Activated CD8-positive, alpha-beta memory T cell treated with anti-CD3 and anti-CD28 coated beads, Interleukin-2, amount 50 U/mL, for 1 hour (primary cell): ENCODE measurements around the gene TNNT1.
"Not testable (repeated sequence)": the region's sequence is repeated elsewhere in the genome, so short reads cannot be mapped to it uniquely, and the experiment has no call there.

Experiments
- DNase-seq: peaks from one replicate; pipeline ENCODE4 v3.0.0-alpha.2; 2020; ENCODE audit errors: extremely low read depth

TNNT1 gene

GRCh38 chr19:55169136-55169535, 20.1 kb upstream of the TNNT1 start:
- DNase-seq = no peak

GRCh38 chr19:55166530-55167268, 17.7 kb upstream of the TNNT1 start, which contains the start of gene DNAAF3:
DNAAF3 (minus strand) TSS chr19:55166613; CDS start chr19:55166413, 200 bp downstream.
- DNase-seq = no peak

DNA sequence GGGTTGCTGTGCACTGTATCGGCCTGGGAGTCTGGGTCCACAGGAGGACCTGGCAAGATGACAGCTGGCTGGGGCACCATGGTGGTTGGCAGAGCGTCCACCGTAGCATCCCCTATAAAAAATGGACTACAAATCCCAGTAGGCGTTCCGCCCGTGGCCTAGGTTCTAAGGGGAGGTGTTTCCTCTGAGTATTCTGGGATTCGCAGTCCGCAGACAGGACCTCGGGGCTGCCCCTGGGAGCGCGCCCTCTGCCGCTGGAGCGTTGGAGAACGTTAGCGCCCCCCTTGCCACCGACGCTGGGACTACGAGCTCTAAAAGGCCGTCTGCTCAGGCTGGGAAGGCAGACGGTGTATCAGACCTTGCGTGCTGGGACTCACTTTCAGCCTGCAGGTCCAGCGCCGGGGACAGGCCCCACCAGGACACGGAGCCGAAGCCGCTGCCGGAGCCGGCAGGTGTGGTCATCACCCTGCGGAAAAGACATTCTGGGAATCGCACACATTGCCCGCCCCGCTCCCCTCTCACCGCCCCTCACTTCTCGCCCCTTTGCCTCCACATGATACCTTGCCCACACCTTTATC, 17.0 kb upstream of the TNNT1 start:
- DNase-seq = no peak

DNA sequence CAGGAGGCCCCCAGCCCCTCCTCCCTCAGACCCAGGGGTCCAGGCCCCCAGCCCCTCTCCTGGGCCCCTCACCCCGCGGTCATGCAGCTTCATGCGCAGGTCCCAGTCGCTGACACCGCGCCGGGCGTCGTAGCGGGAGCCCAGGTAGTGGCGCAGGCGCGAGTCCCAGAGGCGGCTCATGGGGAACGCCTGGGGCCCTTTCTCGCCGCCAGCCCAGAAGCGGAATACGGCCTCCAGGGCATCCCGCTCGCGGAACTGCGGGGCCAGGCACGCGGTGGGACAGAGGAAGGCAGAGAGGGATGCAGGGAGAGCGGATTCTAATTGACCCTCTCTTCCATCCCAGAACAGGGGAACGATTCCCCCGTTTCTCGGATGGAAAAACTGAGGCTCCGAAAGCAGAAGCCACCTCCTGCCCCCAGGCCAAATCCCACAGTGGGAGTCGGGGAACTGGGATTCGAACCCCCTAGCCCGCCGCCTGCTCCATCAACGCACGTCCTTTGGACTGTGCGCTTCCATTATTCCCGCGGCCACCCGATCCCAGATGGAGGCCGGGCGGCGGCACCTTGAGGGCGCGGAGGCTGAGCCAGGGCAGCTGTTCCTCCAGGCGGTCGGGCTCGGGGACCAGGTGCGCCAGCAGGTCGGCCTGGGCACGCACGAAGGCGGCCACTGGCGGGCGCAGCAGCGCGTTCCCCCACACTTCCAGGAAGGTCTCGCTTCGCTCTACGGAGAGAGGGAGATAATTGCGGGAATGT, 12.7 kb upstream of the TNNT1 start:
- DNase-seq = no peak

GRCh38 chr19:55160986-55161365, 12.0 kb upstream of the TNNT1 start:
- no peak for DNase-seq

GRCh38 chr19:55160128-55160985, 11.4 kb upstream of the TNNT1 start:
- DNase-seq = peak; percentile 54

DNA sequence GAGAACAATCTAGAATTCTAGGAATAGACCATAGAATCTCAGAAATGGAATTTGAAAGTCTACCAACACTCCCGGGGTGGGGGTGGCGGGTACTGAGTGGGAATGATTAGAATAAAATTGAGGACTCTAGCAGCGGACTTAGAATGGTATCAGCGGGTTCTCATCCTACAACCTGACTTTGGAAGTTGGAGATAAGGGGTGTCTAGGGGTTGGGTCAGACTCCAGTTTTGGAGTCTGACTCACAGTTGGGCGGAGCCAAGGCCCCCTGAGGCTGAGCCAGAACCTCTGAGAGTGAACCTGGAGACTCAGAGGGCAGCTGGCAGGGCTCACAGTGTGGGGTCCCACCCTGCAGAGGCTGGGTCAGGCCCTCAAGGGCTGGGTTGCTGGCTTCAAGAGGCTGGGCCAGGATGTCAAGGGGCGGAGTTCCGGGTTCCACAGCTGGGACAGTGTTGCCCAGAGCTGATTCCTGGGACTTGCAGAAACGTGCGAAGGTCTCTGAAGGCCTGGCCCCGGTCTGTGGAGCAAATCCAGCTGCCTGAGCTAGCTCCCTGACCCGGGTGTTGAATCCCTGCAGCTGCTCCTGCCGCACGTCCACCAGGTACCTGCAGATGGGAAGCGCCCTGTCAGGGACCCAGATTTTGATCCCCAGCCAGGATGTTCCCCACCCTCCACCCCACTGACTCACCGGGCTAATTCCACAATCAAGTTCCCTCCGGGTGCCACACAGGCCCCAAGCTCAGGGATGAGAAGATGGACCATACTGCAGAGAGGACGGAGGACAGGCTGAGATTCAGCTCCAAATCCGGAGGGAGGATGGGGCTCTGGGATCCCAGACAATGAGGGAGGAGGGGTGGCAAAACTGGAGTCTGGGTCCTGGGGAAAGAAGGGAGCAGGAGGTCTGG, 10.1 kb upstream of the TNNT1 start:
- no peak for DNase-seq

DNA sequence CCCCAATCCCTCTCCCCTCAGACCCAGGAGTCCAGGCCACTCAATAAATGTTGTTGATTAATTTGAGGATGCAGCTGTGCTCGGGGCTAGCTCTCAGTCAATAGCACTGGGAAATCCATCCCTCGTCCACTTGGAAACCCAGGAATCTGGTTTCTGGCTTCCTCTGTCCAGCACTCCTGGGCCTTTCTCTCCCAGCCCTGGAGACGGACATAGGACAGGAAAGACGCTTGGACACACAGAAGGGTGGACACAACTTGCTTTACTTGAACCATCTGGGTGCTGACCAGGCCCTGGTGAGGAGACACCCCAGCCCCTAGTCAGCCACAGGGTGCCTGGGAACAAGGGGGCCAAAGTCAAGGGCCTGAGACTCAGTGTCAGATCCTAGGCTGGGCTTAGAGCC, 9.4 kb upstream of the TNNT1 start:
- no peak for DNase-seq

GRCh38 chr19:55157064-55157908, 8.3 kb upstream of the TNNT1 start, which contains the start of gene TNNI3:
TNNI3 (minus strand) TSS chr19:55157732; CDS start chr19:55157589, 143 bp downstream.
- DNase-seq = no peak

DNA sequence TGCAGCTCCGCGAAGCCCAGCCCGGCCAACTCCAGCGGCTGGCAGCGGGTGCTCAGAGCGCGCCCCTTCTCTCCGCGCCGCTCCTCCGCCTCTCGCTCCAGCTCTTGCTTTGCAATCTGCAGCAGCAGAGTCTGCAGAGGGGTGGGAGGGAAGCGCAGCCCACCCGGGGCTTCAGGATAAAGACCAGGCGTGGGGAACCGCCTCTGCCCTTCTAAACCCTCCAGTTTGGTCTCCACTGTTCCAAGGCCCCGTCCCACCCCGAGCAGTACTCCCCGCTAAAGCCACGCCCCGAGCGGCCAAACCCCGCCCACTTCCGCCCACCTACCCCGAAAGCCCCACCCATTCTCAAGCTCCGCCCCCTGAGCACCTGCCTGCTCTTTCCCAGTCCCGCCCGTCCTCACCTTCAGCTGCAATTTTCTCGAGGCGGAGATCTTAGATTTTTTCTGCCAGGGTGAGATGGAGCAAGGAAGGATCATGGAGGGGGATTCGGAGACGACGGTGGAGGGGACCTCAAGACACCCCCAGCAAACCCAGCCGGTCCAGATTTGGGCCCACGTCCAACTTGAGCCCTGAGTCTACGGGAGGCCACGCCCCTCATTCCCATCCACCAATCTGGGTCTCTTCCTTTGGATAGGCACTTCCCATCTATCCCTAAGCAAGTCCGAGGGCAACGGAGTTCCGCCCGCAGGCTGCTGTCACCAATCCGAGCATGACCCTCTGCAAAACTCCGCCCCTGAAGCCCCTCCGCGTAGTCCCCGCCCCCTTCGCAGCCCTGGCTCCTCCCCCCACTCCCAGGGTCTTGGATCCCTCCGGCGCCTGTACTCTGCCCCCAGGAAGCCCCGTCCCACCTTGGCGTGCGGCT, 7.4 kb upstream of the TNNT1 start:
- DNase-seq = no peak

- DNase-seq = not testable (repeated sequence)
These were observed 6.8 kb upstream of the TNNT1 start for GRCh38 chr19:55155784-55156183.

- DNase-seq = no peak
These were observed 4.8 kb upstream of the TNNT1 start for GRCh38 chr19:55153652-55154264.

DNA sequence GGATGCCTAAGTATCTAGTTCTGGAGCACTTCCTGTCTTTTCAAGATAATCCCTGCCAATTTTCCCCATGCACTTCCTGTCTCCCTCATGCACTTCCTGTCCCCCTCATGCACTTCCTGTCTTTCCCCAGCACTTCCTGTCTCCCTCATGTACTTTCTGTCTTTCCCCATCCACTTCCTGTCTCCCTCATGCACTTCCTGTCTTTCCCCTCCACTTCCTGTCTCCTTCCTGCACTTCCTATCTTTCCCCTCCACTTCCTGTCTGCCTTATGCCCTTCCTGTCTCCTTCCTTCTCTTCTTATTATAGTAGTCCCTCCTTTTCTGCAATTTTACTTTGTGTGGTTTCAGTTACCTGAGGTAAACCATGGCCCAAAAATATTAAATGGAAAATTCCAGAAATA, 3.0 kb upstream of the TNNT1 start:
- no peak for DNase-seq

- no peak for DNase-seq
These were observed 1.3 kb downstream of the TNNT1 start for GRCh38 chr19:55147545-55148251.

GRCh38 chr19:55146705-55147273, 2.2 kb downstream of the TNNT1 start:
- DNase-seq = no peak

GRCh38 chr19:55146078-55146704, 2.8 kb downstream of the TNNT1 start:
- DNase-seq = no peak

DNA sequence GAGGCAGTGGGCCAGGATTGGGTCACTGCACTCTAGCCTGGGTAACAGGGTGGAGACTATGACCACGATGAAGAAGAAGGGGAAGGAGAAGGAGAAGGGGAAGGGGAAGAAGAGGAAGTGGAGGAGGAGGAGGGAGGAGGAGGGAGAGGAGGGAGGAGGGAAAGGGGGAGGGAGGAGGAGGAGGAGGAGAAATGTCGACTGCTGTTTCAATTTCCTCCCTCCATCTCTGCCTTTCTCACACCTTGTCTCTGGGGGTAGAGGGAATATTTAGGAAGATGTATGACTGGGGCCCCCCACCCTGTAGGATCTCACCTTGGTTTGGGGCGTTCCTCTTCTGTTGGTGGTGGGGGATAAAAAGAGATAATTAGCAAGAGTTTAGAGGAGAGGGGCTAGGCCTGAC, 3.8 kb downstream of the TNNT1 start:
- no peak for DNase-seq
